OCI-LY7 (cell line): ENCODE data around the gene ZNF616. TPM values are rescaled to one million over a fixed set of nuclear protein-coding genes. Genes with fewer than 3 reads are reported as not detected.

Experiments
- BruUV-seq: library from RNA; stranded (reverse); fragments of 400-500 nt; replicated peaks from 2 replicates; lab custom pipeline; 2021; lab: Mats Ljungman, UMichigan
- CTCF ChIA-PET: fragments of 300-600 bp; sonication (Branson Sonifier 250); formaldehyde crosslinking; loops from one replicate; lab custom pipeline; 2022; ENCODE audit warnings: antibody characterized with exemption; ENCODE audit not compliant: unreplicated experiment; lab: Charles Lee
- POLR2A ChIA-PET: fragments of 300-600 bp; sonication (Branson Sonifier 250); formaldehyde crosslinking; loops from one replicate; lab custom pipeline; 2022; ENCODE audit warnings: antibody characterized with exemption; lab: Charles Lee
- DNase-seq: peaks from one replicate; pipeline ENCODE4 v3.0.0-alpha.2; 2015; ENCODE audit warnings: low spot score
- H2AFZ ChIP-seq: fragments of 200-600 bp; sonication (generic), shearing (Covaris generic); 2 replicates; pipeline ENCODE4 v1.6.1; 2014; ENCODE audit warnings: mild to moderate bottlenecking, antibody characterized with exemption, low read length, moderate library complexity
- H3K27ac ChIP-seq: fragments of 200-600 bp; sonication (generic); 2 replicates; pipeline ENCODE4 v1.5.1; 2014; ENCODE audit warnings: mixed run types, low read depth, mild to moderate bottlenecking, moderate library complexity, low read length, inconsistent platforms; ENCODE audit not compliant: poor library complexity, severe bottlenecking
- H3K36me3 ChIP-seq: fragments of 200-600 bp; sonication (generic); 2 replicates; pipeline ENCODE4 v1.6.1; 2014; ENCODE audit warnings: mild to moderate bottlenecking, antibody characterized with exemption, low read length, moderate library complexity, mixed read lengths; ENCODE audit not compliant: insufficient read depth
- H3K4me1 ChIP-seq: fragments of 200-600 bp; sonication (generic); 2 replicates; pipeline ENCODE4 v1.5.1; 2014; ENCODE audit warnings: mild to moderate bottlenecking, low read length; ENCODE audit not compliant: insufficient read depth, poor library complexity, severe bottlenecking
- H3K4me2 ChIP-seq: fragments of 200-600 bp; sonication (generic); 2 replicates; pipeline ENCODE4 v1.6.1; 2014; ENCODE audit warnings: mild to moderate bottlenecking, low read length
- H3K4me3 ChIP-seq: fragments of 200-600 bp; sonication (generic); 2 replicates; pipeline ENCODE4 v1.5.1; 2014; ENCODE audit warnings: mild to moderate bottlenecking, low read depth, low read length; ENCODE audit not compliant: poor library complexity, severe bottlenecking
- H3K79me2 ChIP-seq: fragments of 200-600 bp; sonication (generic); 2 replicates; pipeline ENCODE4 v1.6.1; 2016; ENCODE audit warnings: low read depth, mild to moderate bottlenecking, low read length, moderate library complexity, mixed read lengths; ENCODE audit not compliant: insufficient read depth
- H3K9me2 ChIP-seq: fragments of 200-600 bp; sonication (generic); 2 replicates; pipeline ENCODE4 v1.6.1; 2016; ENCODE audit warnings: mild to moderate bottlenecking, low read length, mixed read lengths; ENCODE audit not compliant: insufficient read depth
- H3K9me3 ChIP-seq: fragments of 200-600 bp; sonication (generic); 2 replicates; pipeline ENCODE4 v1.6.1; 2014; ENCODE audit warnings: mild to moderate bottlenecking, mixed run types, low read length, mixed read lengths
- H4K20me1 ChIP-seq: fragments of 200-600 bp; sonication (generic); 2 replicates; pipeline ENCODE4 v1.6.1; 2014; ENCODE audit warnings: mild to moderate bottlenecking, antibody characterized with exemption, low read length, moderate library complexity, mixed read lengths; ENCODE audit not compliant: insufficient read depth
- CTCF ChIP-seq: fragments of 200-600 bp; sonication (generic); conservative IDR thresholded peaks from 2 replicates; pipeline ENCODE4 v1.5.1; 2014; ENCODE audit warnings: mild to moderate bottlenecking, antibody characterized with exemption, low read length, moderate library complexity, mixed read lengths
- EZH2phosphoT487 ChIP-seq: fragments of 200-600 bp; sonication (generic); IDR thresholded peaks from 2 replicates; pipeline ENCODE4 v1.6.1; 2018; ENCODE audit warnings: low read depth, borderline replicate concordance, mild to moderate bottlenecking, mixed run types, antibody characterized with exemption, low read length, moderate library complexity, mixed read lengths
- intact Hi-C: fragments of 100-400 bp; cut with micrococcal nuclease; formaldehyde crosslinking; loops from one replicate; pipeline ENCODE4 v1.10.0; 2022; ENCODE audit not compliant: unreplicated experiment
- total RNA-seq, 2 experiments: library from RNA; depleted of rRNA in 1 of 2; stranded (reverse); fragments of >200 nt in 1 of 2; shearing (Covaris generic) in 1 of 2; gene quantifications; 2 replicates each; pipeline ENCODE4 v1.2.3, GENCODE V29; 2014 to 2022

Gene ZNF616
- total RNA-seq, 2 experiments from 2014 or later: 3.8 to 7.1 TPM

DNA sequence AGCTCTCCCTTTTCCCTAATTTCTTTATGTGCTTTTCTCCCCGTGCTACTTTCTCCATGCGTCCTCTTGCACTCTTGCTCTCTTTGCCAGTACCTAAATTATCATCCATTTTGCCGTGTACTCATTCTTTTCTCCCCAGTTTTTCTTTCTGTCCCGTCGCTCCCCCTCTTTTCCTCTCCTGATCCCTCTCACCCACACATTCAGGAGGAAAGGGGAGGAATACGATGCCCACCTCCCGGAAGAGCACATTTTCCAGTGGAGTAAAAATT is 821 bp downstream of the ZNF616 start:
- Histone ChIP-seq H3K79me2 (peaks cover 9% of the 10 kb centered on the region; the same call in 1 of the 2 replicates), H3K4me1 (peaks cover 15% of the 10 kb centered on the region), H3K4me3 (peak overlapping the region; percentile 80), H3K9me2 (no peaks in the 10 kb centered on the region), H3K27ac (no peak overlapping the region), H3K9me3 (peaks cover 5% of the 10 kb centered on the region; the same call in 1 of the 2 replicates), H2AFZ (peak overlapping the region; percentile 87; the same call in 1 of the 2 replicates), H3K4me2 (peak overlapping the region; percentile 99), H4K20me1 (no peaks in the 10 kb centered on the region), H3K36me3 (peaks cover 13% of the 10 kb centered on the region)
- TF ChIP-seq EZH2phosphoT487 (no peak), CTCF (no peak)
- POLR2A ChIA-PET: no interaction called here
- intact Hi-C loops: loop anchor here (1.0 to 2.0 kb wide), 2 partner anchors 52 to 98 kb away; partner anchors contain the start of gene PPP2R1A
- BruUV-seq: no TSS peak
- no peak for DNase-seq
- CTCF ChIA-PET: no interaction called here

- no peaks in the 10 kb centered on the region for H4K20me1 ChIP-seq
- BruUV-seq: no TSS peak
- H3K4me3 ChIP-seq: peak overlapping the region; percentile 80
- H3K27ac ChIP-seq: no peak overlapping the region
- ChIA-PET CTCF (no interaction called here), POLR2A (no interaction called here)
- no peak overlapping the region for H2AFZ ChIP-seq
- intact Hi-C loops: loop anchor here (2.0 kb wide), 1 partner anchor 52 kb away; the partner anchor contains the start of gene PPP2R1A
- peaks cover 18% of the 10 kb centered on the region for H3K36me3 ChIP-seq
- H3K4me1 ChIP-seq: peaks cover 15% of the 10 kb centered on the region
- DNase-seq: no peak
- H3K9me2 ChIP-seq: no peaks in the 10 kb centered on the region
- H3K4me2 ChIP-seq: peak overlapping the region; percentile 99
- H3K79me2 ChIP-seq: peaks cover 9% of the 10 kb centered on the region; the same call in 1 of the 2 replicates
- H3K9me3 ChIP-seq: peaks cover 10% of the 10 kb centered on the region; the same call in 1 of the 2 replicates
- TF ChIP-seq CTCF (no peak), EZH2phosphoT487 (no peak)
These were observed 1.3 kb downstream of the ZNF616 start for GRCh38 chr19:52138278-52138982.

DNA sequence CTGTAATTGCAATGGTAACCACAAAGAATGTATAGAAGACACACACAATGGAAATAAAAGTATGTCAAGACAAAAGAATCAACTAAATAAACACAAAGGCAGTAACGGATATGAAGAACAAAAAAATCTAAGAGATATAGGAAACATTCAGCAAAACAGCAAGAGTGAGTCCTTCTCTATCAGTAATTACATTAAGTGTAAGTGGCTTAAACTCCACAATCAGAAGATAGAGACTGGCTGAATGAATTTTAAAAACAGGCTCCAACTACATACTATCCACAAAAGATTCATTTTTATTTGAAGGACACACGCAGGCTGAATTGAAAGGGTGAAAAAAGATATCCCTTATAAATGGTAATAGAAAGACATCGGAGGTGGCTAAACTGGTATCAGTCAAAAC is 19.5 kb downstream of the ZNF616 start:
- Histone ChIP-seq H3K36me3 (peaks cover 99% of the 10 kb centered on the region), H3K9me3 (peaks cover 71% of the 10 kb centered on the region), H3K79me2 (no peaks in the 10 kb centered on the region), H3K4me1 (no peaks in the 10 kb centered on the region), H3K9me2 (no peaks in the 10 kb centered on the region), H2AFZ (no peak overlapping the region), H3K4me2 (no peak overlapping the region), H4K20me1 (no peaks in the 10 kb centered on the region), H3K4me3 (no peak overlapping the region), H3K27ac (no peak overlapping the region)
- POLR2A ChIA-PET: no interaction called here
- CTCF ChIA-PET: no interaction called here
- intact Hi-C loops: no loop called here
- TF ChIP-seq CTCF: no peak
- TF ChIP-seq EZH2phosphoT487: no peak
- no peak for DNase-seq
- BruUV-seq: no TSS peak
